ENCODE data around the gene GPR37.

DNA sequence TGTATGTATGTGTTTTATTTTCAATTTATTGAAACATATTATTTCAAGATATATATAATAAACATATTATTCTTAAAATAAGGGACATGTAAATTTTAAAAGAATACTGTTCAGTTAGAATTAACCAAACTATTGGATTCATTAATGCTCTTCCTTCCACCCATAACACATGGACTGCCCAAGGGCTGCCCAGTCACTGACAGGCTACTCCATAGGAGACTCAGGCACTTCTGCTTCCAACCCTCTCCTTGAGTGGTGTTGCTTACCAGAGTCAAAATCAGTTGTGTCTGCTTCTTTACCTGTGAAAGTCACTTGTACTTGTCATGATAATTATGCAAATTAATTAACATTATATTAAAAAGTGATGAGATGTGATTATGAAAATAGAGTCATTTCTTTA is 9.8 kb upstream of the GPR37 start:
- TF ChIP-seq GATA2 (IDR thresholded peaks at IDR 0.05; ENCODE audit: low read depth, low read length) (no peak), GATA3 (IDR thresholded peaks at IDR 0.05; ENCODE audit: low read depth, low read length) (no peak)
